ENCODE results near the gene RTRAF.

Gene RTRAF
- 124 to 212 reads per million in 2 experiments for total RNA-seq

DNA sequence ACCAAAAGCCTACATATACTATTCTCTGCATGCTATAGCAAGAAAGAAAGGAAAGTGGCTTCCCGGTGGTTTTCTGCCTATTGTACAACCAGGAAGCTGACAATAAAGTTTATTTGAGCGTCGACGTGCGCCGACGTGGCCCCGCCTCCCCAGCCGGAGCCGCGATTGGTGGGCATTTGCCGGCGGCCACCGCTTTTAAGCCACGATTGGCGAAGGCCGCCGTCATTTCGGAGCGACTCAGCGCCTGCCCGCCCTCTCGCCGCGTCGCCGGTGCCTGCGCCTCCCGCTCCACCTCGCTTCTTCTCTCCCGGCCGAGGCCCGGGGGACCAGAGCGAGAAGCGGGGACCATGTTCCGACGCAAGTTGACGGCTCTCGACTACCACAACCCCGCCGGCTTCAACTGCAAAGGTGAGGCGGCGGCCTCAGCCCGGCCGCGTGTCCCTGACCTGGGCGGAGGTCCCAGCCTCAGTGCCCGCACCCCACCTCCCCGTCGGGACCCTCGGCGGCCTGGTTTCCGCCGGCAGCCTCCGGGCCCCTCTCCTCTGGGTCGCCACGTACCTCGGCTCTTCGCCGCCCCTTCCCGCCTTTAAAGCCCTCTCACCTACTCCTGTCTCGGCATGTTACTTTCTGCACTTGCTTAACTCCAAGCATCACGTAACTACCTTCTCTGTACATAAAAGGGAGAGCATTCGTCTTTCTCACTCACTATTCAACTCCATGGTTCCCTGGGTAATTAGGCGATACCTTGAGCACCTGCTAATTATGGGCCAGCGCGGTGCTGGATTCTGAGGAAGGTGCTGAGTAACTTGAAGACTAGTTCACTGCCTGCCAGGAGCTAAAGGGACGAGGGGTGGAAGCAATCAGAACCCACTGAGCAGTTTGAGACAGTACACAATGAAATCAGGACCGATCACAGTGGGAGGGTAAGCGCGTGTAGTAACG is at the start of gene RTRAF:
TSS of gene RTRAF (plus strand) at position 254 of the 942 bp plus-strand sequence. CDS start at position 348, 94 bp downstream.
- peak; percentile 87 for DNase-seq (ENCODE audit: low read depth)

DNA sequence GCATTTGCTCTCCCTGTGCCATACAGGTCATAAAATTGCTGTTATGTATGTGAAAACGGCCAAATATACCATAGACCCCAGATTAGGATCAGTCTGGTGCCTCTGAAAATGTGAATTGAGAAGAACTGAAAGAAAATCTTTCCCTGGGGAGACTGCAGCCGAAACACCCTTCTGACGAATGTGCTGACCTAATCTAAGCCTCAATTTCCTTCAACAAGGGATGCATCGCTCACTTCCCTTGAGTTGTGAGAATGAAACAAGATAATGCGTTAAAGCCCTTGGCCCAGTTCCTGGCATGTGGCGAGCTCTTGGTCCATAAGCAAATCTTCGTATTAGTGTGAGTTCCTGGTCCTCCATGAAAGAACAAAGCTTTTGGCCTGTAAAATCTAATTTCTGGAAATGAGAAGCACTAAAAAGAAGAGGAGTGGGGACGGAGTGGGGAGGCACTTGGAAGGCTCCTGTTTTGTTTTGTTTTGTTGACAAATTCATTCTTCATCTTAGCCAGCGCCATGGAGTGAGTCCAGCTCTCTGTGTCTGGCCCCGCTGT is 49.5 kb upstream of the RTRAF start:
- DNase-seq (ENCODE audit: low read depth), result no peak

DNA sequence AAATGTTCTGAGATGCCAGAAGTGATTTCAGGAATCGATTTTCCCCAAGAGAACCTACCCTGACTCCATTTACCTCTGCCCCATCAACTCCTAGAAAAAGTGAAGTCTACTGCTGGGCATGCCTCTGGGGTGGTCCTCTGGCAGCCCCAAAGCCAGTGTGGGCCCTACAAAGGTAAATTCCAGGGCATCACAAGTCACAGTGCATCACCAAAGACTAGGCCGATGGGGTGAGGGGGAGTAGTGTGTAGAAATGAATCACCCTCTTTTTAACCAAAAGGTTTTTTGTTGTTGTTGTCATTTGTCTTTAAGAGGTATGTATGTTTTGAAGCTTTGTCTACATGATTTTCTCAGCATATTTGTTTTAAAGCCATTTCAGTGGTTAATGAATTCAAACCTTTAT is 46.4 kb upstream of the RTRAF start:
- no peak for DNase-seq (ENCODE audit: low read depth)

DNA sequence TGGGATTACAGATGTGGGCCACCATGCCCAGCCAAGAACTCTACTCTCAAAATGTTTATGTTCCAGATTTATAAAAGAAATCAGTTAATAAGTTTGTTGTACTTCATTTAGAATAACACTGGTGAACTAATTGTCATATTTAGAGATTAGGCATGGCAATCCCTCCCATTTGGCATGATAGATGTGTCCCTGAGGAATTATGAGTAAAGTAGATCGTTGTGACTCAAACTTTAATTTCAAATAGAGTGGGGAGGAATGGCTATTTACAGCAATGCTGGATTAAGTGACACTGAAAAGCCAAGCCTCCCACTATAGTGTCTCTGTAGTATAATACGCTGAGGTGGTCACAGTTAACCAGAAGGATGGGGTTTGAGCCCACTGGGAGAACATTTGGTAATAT is 39.3 kb upstream of the RTRAF start:
- DNase-seq (ENCODE audit: low read depth), result no peak

DNA sequence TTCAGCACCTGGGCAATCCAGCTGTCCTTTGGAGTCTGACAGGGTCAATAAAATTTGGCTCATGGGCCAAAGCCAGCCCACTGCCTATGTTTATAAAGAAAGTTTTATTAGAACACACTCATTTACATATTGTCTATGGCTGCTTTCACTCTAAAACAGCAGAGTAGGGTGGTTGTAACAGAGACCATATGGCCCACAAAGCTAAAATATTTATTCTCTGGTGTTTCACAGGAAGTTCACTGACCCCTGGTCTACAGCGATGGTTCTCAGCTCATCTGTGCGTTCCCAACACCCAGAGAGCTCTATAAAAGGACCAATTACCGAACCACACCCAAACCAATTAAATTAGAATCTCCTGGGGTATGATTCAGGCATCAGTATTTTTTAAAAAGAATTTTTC is 37.7 kb upstream of the RTRAF start:
- no peak for DNase-seq (ENCODE audit: low read depth)

DNA sequence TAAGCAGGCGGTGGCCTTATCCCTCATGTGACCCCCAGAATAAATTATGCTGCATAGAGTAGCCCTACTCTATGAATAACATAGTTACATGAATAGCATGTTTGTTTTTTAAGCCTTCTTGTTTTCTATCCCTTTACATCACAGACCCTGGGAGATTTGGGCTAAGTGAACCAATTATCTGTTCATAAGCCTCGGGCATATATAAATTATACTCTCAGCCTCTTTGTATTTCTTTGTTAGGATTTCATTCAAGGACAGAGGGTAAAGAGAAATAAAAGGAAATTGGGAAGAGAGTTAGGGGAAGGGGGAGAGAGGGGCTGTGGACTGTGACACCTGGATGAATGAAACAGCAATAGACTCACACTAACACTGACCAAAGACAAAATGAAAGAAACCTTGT is 35.3 kb upstream of the RTRAF start:
- DNase-seq (ENCODE audit: low read depth), result no peak

DNA sequence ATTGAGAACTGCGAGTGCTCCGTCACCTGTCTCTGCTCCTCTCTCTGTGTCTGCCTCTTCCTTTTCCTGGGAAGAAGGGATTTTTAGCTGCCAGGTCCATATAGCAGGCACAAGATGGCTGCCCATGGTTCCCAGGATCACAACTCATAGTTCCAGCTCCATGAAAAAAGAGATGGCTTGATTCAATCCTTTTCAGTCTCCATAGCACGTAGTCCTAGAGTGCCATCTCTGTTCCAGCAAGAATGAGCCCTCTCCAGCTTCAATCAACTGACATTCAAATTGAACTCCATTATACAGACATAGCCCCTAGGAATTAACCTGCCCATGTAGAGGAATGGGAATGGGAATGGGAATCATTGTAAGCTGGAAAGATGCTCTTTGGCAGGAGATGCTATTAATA is 34.7 kb upstream of the RTRAF start:
- no peak for DNase-seq (ENCODE audit: low read depth)

DNA sequence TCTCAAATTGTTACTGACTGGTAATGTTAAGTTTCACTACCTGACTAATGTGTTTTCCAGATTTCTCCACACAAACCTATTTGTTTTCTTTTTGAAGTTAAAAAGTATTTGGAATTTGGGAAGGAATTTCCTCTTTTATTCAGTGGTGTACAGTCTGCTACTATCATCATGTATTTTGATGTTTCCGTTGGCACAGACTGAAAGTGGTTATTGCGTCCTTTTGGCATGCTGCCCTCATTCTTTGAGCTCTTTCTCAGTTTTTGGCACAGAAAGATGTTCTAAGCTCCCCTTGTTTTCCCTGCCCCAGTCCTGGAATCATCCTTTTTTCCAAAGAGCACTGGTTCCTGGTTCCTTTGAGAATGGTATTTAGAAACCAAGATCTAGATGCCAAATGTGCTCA is 31.4 kb upstream of the RTRAF start:
- no peak for DNase-seq (ENCODE audit: low read depth)

DNA sequence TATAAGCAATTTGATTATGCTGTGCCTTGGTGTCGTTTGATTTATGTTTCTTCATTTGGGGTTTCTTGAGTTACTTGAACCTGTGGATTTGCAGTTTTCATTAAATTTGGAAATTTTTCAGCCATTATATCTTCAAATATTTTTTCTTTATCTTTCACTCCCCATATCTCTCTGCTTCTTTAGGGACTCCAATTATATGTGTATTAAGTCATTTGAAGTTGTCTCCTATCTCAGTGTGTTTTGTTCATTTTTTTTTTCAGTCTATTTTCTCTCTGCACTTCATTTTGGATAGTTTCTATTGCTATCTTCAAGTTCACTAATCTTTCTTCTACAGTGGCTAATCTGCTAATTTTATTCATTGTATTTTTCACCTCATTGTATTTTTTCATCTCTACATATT is 29.4 kb upstream of the RTRAF start:
- DNase-seq (ENCODE audit: low read depth), result no peak

DNA sequence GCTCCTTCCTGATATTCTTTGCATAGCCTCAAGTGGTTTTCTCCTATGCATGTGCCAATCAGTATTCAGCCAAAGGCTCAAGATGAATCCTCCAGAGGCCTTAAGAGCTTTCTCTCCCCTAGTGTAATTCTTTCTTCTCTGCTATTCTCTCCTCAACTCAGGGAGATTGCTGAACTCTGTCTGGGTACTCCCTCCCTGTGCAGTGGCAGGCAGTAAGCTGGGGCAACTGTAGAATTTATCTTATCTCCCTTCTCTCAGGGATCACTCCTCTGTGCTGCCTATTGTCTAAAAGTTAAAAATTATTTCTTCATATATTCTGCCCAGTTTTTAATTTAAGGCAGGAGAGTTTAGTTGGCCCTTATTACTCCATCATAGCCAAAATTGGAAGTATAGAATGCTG is 28.5 kb upstream of the RTRAF start:
- DNase-seq (ENCODE audit: low read depth), result no peak

DNA sequence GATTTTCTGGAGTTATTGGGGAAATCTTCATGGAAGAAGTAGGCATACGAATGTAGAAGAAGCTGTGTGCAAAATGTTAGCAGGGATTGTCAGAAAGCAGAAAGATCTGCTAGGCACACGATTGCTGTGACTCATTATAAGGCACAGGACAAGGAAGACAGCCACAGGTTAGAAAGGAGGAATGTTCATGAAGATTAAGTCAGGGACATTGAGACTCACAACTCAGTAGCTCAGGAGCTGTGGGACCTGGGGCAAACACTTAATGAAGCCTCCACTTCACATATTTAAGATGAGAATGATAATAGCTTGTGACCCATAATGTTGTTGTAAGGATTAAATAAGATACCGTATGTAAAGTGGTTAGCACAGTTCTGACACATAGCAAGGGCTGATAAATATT is 26.6 kb upstream of the RTRAF start:
- no peak for DNase-seq (ENCODE audit: low read depth)

DNA sequence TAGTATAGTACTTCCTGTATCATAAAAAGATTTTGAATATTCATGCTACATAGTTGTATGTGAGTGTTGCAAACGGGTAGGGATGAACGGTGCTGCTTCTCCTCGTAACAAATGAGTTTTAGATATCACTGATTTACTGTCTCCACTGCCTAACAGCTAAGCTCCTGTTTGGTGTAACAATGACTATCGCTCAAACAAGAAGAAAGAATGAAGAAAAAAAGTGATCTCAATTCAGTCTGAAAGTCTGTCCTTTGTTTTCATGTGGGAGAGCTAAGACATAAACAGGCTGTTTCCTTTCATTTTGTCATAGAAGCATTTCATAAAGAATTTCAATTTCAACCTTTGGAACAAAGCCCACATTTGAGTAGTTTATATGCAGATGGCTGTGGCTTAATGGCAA is 26.1 kb upstream of the RTRAF start:
- DNase-seq (ENCODE audit: low read depth), result no peak

DNA sequence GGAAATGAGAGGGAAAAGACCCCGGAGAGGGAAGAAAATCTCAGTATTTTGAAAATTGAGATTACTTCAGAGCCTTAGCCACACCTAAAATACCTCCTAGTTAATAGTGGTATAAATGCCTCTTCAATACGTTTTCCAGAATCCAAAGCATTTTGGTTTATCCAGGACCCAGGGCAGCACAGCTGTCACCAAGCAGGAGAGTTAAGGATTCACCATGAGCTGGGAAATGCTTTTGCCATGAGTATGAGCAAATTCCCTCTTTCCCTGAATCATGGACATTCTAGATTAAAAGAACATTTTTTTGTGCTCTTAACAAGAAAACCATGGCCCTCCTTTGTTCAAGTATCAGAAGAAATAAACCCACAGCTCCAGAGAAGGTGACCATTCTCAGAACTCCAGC is 21.8 kb upstream of the RTRAF start:
- no peak for DNase-seq (ENCODE audit: low read depth)

DNA sequence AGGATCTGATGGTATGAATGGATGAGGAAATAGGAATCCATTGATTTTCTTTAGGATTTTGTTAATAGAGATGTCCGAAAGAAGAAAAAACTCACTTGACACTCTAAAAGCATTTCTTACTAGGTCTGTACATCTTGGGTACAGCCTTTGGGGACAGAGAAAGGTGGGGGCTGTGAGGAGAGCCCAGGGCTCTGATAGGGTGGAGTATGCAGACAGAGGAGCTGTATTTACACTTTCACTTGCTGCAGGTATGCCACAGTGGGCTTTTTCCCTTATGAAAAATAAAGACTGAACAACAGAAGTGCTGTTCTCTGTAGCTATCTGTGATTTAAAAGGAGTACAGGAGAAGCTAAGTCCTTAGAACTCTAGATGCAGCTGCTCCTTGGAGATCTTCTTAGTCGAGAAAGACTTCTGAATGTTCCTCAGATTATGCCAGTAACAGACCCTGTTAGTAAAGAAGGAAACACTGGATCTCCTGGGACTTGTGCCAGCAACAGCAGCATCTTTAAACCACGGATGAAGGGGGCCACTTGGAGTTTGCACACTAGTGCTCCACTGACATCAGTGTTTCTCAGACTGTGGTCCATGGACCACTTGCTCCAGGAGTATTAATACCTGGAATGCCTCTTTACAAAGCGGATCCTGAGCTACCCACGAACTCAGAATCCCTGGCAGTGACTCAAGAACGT is 19.4 kb upstream of the RTRAF start:
- no peak for DNase-seq (ENCODE audit: low read depth)

DNA sequence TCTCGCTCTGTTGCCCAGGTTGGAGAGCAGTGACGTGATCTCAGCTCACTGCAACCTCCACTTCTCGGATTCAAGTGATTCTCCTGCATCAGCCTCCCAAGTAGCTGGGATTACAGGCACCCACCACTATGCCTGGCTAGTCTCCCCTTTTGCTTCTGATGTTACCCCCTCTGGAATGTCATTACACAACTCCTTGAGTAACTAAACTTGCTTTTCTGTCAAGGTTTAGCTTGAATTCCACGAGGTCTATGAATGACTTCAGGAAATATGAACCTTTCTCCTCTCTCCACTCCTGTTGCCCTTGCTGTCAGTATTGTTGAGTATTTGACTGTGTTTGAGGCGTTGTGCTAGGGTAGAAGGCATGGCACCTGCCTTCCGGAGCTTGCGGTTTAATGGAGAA is 16.8 kb upstream of the RTRAF start:
- no peak for DNase-seq (ENCODE audit: low read depth)

DNA sequence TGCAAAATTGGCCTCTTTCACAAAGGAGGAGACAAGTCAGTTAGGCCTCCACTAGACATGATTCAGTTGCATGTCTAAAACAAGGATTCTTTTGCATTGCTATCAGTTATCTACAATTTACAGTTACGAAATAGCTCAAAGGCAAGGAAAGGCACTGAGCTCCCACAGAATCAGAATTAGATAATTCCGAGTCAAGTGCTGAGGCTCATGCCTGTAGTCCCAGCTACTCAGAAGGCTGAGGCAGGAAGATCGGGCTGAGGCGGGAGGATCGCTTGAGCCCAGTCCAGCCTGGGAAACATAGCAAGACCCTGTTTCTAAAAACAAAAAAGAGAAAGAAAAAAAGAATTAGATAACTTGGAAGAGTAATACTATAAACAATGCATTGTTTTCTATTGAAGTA is 12.3 kb upstream of the RTRAF start:
- DNase-seq (ENCODE audit: low read depth), result no peak

DNA sequence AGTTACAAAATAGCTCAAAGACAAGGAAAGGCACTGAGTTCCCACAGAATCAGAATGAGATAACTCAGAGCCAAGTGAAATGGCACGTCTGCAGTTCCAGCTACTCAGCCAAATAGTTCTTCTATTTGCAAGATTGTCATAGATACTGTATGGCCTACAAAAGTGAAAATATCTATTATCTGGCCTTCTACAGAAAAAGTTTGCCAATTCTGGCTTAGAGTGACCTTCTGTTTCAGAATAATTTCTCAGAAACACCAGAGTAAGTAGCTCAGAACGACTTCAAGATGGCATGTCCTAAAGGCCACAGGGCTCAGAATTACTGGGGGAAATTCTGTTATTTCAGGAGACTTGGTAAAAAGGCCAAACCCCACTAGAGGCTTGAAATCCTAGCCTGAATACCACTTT is 10.7 kb upstream of the RTRAF start:
- DNase-seq (ENCODE audit: low read depth), result no peak

DNA sequence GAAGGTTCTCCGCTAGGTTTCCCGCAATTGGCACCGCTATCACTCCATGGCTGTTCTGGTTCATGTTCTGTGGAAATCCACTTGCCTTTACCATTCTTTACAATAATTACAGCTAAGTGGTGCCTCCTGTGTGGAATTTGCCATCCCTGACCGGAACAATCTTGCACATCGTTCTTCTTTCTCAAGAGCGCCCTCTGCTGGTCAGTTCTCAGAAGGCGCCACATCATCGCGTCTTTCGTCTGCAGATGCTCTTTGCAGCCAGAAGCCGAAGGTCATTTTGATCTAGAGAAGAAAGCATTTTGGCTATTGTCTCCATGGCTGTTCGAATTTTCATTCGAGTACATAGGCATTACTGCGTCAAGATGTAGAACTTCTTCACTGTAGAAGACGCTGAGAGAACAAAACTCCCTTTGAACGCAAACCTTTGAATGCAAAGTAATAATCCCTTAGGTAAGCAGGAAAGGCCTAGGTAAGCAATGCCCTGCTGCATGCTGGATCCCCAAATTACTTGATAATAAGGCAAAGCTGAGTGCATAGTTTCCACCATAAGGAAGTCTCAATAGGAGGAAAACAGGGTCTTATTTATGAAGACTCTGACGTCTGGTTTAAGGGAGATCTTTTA is 10.1 kb upstream of the RTRAF start:
- DNase-seq (ENCODE audit: low read depth), result peak; percentile 71

DNA sequence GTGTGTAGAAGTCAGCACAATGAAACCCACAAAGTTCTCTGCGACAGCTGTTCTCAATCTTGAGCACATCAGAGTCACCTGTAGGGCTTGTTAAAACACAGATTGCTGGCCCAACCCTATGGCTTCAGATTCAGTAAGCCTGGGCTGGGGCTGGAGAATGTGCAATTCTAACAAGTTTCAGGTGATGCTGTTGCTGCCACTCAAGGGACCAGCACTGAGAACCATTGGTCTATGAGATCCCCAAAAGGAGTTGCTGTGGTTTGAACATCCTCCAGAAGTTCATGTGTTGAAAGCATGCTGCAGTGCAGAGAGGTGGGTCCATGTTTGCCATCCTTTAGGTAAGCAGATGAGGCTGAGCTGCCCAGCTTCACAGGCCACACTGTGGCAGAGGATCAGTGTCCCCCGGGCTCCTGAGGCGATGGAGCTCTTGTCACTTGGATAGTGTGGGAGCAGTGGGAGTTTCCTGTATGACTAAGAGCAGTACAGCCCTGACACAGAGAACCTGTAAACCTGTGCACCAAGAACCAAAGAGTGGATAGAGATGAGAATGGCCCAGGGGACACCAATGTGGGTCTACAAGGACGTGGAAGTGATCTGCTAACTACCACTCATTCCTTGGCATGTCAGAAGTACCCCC is 8.0 kb upstream of the RTRAF start:
- no peak for DNase-seq (ENCODE audit: low read depth)

DNA sequence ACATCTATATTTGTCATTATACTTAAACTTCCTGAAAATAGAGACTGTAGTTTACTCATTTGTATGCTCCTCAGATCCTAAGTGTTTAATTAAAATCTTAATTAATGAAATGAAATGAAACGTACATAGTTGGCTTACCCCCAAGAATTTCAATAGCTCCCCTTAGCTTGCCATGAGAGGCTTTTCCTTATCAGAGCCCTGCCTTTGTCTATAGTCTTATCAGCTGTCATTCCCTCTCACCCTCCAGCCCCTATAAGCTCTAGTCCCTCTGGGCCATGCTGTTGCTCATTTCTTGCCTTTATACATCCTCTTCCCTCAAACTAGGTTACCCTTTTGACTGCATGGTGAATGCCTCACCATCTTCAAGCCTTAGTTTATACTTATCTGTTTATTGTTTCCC is 1.1 kb upstream of the RTRAF start:
- DNase-seq (ENCODE audit: low read depth), result no peak

DNA sequence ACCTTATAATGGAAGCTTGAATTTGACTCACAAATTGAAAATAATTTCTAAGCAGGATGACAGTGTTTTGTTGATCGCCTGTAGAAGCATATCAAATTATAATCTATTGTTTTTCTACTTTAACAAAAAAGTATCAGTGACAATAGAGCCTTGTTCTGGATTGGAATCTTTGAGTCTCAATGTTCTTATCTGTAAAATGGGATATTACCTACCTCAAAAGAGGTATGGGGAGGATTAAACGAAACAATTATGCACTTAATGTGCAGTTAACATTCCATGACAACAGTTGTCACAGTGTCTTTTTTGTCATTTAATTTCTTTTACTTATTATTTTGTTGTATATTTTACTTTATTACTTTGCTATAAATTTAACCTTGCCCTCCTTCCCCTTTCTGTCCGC is 1.1 kb downstream of the RTRAF start:
- no peak for DNase-seq (ENCODE audit: low read depth)

DNA sequence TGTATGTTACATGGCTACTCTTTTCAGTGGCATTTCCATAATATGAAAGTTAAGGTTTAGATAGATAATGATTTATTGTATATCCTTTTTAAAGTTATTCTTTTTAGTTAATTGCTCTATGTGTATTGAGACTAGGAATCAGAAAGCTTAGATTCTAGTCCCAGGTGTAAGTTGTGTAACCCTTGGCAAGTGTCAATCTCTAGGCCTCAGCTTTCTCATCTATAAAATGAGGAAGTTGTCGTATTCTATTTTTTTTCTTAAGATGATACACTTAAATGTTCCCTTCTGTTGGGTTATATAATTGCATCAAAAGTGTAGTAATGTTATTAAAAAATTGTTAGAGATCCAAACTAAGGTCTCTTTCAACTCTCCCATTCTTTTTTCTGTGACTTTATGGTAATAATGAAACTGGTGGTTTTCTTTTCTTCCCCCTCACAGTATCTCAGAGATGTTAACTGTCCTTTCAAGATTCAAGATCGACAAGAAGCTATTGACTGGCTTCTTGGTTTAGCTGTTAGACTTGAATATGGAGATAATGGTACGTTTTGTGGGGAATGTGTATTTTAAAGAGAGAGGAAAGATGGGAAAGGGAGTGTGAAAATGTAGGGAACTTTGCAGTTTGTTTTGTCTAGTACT is 4.1 kb downstream of the RTRAF start:
- no peak for DNase-seq (ENCODE audit: low read depth)

All from T follicular helper cell (primary cell).